Erythroblast (primary cell): Measurements from ENCODE around the gene CFAP210.
"Not testable (repeated sequence)": the region's sequence is repeated elsewhere in the genome, so short reads cannot be mapped to it uniquely, and the experiment has no call there.

Experiments used
- DNase-seq, 2 experiments: peaks; one replicate each; lab custom pipeline; 2025; lab: John Stamatoyannopoulos, UW
- GATA1 ChIP-seq: IDR thresholded peaks from 2 replicates; pipeline ENCODE4 v1.6.1; 2011; ENCODE audit warnings: low read depth, mild to moderate bottlenecking, control low read depth, low read length, moderate library complexity
- POLR2A ChIP-seq: IDR thresholded peaks from 2 replicates; pipeline ENCODE4 v1.6.1; 2011; ENCODE audit warnings: mild to moderate bottlenecking, low read length

CFAP210 gene

DNA sequence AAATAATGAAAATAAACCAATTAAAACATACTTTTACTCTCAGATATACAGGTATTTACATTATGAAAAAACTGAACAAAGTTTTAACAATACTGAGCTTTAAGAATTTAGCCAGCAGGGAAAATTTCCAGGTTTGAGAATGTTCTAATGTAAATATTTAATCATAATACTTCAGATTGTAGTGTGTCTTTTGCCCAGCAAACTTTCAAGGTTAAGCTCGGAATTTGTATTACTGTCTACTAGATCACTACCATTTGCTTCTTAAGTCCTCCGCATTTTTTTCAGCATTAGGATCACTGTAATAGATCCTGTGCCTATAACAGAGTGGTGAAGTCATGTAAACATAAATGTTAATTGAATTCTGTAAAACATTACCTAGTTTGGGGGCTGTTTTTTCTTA is 52.7 kb downstream of the CFAP210 start:
- no peak for DNase-seq
- no peak for TF ChIP-seq GATA1
- TF ChIP-seq POLR2A, result no peak

DNA sequence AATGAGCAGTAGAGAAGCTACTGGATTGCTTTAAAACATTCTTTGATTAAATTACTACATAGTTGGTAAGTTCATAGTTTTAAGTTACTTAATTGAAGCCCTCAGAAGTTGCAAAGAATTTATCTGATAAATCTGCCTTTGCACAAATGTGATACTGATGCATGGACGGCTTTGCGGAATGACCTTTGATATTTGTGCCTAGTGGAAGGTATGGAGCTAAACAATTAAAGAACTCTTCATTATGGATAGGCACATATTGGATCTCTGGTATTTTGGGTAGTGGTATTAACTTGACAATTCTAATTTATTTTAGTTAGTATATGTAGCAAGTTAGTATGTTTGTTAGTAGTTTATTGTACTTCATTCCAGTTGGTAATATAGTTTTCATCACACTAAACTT is 54.1 kb downstream of the CFAP210 start:
- no peak for DNase-seq
- no peak for TF ChIP-seq GATA1
- TF ChIP-seq POLR2A, result no peak

DNA sequence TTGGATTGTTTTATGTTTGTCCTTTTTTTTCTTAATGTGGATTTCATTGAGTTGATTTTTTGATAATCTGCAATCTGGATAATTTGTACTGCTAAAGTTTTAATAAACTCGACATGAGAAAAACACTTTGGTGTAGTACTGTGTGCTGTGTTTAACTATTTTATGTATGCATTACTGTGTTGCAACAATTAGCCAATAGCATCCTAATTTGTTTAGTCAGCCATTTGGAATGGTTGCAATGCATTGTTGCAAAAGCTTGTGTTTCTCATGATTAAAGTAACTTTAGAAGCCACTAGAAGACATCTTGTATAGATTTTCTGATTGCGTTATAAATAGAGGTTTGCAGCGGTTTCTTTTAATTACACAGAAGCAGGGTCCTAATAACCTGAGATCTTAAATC is 56.6 kb downstream of the CFAP210 start:
- DNase-seq, result no peak
- no peak for TF ChIP-seq GATA1
- TF ChIP-seq POLR2A, result no peak

DNA sequence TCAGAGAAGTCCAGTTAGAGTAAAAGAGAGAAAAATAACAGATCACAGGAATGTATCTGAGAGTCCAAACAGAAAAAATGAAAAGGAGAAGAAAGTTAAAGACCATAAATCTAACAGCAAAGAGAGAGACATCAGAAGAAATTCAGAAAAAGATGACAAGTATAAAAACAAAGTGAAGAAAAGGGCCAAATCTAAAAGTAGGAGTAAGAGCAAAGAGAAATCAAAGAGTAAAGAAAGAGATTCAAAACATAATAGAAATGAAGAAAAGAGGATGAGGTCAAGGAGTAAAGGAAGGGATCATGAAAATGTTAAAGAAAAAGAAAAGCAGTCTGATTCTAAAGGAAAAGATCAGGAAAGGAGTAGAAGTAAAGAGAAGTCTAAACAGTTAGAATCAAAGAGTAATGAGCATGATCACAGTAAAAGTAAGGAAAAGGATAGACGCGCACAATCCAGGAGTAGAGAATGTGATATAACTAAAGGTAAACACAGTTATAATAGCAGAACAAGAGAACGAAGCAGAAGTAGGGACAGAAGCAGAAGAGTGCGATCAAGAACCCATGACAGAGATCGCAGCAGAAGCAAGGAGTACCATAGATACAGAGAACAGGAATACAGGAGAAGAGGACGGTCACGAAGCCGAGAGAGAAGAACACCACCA is 57.6 kb downstream of the CFAP210 start:
- TF ChIP-seq POLR2A (no peak), GATA1 (no peak)
- DNase-seq, result no peak

DNA sequence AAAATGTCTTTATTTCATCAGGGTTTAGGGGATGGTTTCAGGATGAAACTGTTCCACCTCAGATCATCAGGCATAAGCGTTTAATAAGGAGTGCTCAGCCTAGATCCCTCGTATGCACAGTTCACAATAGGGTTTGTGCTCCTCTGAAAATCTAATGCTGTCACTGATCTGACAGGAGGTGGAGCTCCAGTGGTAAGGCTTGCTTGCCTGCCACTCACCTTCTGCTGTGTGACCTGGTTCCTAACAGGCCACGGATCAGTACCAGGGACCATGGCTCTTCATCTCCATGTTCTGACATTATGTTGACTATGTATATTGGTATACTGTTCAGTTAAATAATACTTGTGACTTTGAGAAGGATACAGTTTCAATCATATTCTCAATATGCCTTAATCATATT is 68.4 kb downstream of the CFAP210 start:
- no peak for DNase-seq
- TF ChIP-seq POLR2A (no peak), GATA1 (no peak)

GRCh38 chr2:169623235-169623634 is 71.0 kb downstream of the CFAP210 start:
- DNase-seq, result no peak
- no peak for TF ChIP-seq GATA1
- TF ChIP-seq POLR2A, result no peak

DNA sequence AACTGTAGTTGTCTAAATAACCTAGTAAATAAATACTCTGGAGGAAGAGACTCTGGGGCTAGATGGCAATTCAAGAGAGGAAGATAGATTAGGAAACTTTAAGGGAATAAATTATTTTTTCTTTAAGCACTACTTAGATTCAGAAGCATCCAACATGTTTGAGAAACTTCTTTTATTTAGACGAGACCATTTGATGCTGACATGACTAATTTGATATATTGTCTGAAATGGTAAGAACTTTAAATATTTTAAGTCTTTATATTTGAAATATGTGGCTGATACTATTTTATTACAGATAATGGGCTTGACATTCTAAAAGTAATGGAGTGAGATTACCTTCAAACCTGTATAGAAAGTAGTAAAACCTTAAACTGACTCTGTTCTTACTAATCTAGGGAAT is 73.7 kb downstream of the CFAP210 start:
- TF ChIP-seq POLR2A (no peak), GATA1 (no peak)
- no peak for DNase-seq

DNA sequence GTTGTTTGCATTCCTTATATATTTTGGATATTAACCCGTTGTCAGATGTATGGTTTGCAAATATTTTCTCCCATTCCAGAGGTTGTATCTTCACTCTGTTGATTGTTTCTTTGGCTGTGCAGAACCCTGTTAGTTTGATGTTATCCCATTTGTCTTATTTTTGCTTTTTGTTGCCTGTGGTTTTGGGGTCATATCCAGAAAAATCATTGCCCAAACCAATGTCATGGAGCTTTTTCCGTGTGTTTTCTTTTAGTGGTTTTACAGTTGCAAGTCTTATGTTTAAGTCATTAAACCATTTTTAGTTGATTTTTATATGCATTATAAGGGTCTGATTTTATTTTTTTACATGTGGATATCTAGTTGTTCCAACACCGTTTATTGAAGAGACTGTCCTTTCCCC is 74.3 kb downstream of the CFAP210 start:
- DNase-seq, result no peak

GRCh38 chr2:169615982-169616381 is 78.2 kb downstream of the CFAP210 start:
- DNase-seq, result not testable (repeated sequence)

More for the DNA sequence above, 74.3 kb downstream of the CFAP210 start:
- TF ChIP-seq POLR2A, result no peak
- no peak for TF ChIP-seq GATA1

DNA sequence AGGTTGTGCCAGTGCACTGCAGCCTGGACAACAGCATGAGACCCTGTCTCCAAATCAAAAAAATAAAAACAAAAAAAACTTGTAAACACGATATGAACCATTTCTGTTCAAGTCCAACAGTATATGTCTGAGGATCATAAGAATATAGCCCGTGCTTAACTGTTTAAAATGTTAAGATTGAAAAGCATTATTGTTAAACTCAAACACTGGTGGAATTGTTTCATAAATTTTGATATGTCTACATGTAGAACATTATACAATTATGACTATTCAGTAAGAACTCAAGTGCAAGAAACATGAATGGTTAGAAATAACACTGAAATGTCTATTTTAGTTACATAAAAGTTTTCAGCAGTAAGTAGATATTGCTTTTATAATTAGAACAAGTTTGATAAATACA is 80.3 kb downstream of the CFAP210 start:
- DNase-seq, result no peak
- no peak for TF ChIP-seq POLR2A
- TF ChIP-seq GATA1, result no peak

DNA sequence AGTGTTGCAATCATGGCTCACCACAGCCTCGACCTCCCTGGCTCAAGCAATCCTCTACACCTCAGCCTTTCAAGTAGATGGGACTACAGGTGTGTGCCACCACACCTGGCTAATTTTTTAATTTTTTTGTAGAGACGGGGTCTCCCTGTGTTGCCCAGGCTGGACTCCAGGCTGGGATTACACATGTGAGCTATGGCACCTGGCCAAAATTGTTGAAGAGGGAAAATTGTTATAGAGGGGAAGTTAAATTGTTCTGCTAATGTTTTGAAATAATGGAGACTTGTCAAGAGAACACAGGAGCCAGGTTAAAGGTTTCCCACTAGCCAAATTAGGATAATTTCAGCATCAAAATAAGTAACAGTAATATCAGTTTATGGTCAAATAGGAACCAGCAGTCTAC is 84.9 kb downstream of the CFAP210 start:
- TF ChIP-seq GATA1, result no peak
- TF ChIP-seq POLR2A, result no peak
- no peak for DNase-seq

GRCh38 chr2:169599568-169599967 is 94.6 kb downstream of the CFAP210 start:
- no peak for TF ChIP-seq POLR2A
- no peak for TF ChIP-seq GATA1
- no peak for DNase-seq

DNA sequence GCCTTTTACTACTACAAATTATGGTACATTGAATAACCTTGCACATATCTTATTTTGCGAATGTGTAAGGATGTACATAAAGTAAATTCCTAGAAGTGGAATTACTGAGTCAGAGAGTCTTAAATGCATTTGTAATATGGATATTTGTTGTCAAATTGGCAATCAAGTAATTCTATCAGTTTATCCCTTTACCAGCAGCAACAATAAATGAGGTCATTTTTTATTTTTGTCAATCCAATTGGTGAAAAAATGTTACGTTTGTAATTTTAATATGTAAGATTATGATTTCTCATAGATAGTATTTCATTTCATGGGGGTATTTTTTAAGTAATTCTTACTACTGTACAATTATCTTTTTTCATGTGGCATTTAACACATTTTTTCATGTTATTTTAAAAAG is 95.2 kb downstream of the CFAP210 start:
- no peak for DNase-seq
- TF ChIP-seq GATA1, result no peak
- TF ChIP-seq POLR2A, result no peak

GRCh38 chr2:169596546-169596945 is 97.7 kb downstream of the CFAP210 start:
- not testable (repeated sequence) for DNase-seq
